Gastroesophageal sphincter (tissue), 3 donors: ENCODE measurements around the gene AFF3.

Source experiments
- EP300 ChIP-seq: sonication (generic); formaldehyde crosslinking; IDR thresholded peaks from one replicate; pipeline ENCODE4 v1.6.1; 2017; ENCODE audit warnings: antibody characterized with exemption, mild to moderate bottlenecking
- POLR2A ChIP-seq, 2 donors: fragments of 450-650 bp; IDR thresholded peaks; one replicate each; pipeline ENCODE4 v1.6.1; 2017; ENCODE audit warnings: antibody characterized with exemption in 2 of 2, mild to moderate bottlenecking in 2 of 2, moderate library complexity in 1 of 2
- POLR2AphosphoS5 ChIP-seq: sonication (generic); formaldehyde crosslinking; IDR thresholded peaks from one replicate; pipeline ENCODE4 v1.6.1; 2017; ENCODE audit warnings: antibody characterized with exemption
- TF ChIP-seq, protein P1 (sequence below), 4 experiments: fragments of 200-600 bp in 2 of 4; fragments of 450-650 bp in 2 of 4; sonication (generic) in 1 of 4; IDR thresholded peaks; one replicate each; pipeline ENCODE4 v1.5.1; 2017 to 2019; ENCODE audit warnings: antibody characterized with exemption in 4 of 4, mild to moderate bottlenecking in 2 of 4, moderate library complexity in 2 of 4

DNA sequence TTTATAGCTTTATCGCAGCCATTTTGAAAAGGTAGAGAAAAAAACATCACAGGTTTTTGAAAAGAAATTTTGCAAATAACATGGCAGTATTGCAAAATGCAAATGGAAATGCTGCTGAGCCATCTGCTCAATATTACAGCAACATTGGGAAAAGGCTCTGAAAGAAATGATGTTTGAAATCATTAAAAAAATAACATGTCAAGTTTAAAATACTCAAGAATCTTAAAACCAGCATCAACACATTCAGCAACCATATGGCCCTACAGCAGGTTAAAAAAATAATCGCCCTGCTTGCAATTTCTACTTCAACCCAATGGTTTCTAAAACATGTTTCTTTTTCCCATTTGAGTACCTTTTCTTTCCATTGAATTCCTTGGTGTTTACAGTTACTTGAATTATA is 289.4 kb downstream of the AFF3 start:
- no peak for TF ChIP-seq EP300
- TF ChIP-seq, protein P1, sequence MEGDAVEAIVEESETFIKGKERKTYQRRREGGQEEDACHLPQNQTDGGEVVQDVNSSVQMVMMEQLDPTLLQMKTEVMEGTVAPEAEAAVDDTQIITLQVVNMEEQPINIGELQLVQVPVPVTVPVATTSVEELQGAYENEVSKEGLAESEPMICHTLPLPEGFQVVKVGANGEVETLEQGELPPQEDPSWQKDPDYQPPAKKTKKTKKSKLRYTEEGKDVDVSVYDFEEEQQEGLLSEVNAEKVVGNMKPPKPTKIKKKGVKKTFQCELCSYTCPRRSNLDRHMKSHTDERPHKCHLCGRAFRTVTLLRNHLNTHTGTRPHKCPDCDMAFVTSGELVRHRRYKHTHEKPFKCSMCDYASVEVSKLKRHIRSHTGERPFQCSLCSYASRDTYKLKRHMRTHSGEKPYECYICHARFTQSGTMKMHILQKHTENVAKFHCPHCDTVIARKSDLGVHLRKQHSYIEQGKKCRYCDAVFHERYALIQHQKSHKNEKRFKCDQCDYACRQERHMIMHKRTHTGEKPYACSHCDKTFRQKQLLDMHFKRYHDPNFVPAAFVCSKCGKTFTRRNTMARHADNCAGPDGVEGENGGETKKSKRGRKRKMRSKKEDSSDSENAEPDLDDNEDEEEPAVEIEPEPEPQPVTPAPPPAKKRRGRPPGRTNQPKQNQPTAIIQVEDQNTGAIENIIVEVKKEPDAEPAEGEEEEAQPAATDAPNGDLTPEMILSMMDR (IDR thresholded peaks at IDR 0.05) = no peak
- no peak for TF ChIP-seq POLR2A (IDR thresholded peaks at IDR 0.05)
- no peak for TF ChIP-seq POLR2AphosphoS5
